Measurements from ENCODE around the gene C2orf80. TPM values are rescaled to one million over a fixed set of nuclear protein-coding genes. Genes with fewer than 3 reads are reported as not detected.

Gene C2orf80
- total RNA-seq, 1 experiment from 2014 or later, result not detected

GRCh38 chr2:208147008-208147407, 42.8 kb downstream of the C2orf80 start:
- no peak overlapping the region for H3K27ac ChIP-seq
- TF ChIP-seq CTCF (conservative IDR thresholded peaks at IDR 0.05), result no peak
- TF ChIP-seq EZH2 (IDR thresholded peaks at IDR 0.05; ENCODE audit: low read depth), result no peak

GRCh38 chr2:208146006-208146405, 43.8 kb downstream of the C2orf80 start, which contains the start of gene CRYGB:
Gene CRYGB, minus strand, starts transcription at chr2:208146158. Its CDS starts 38 bp downstream, at chr2:208146120.
- Histone ChIP-seq H4K20me1 (ENCODE audit: insufficient read depth) (no peaks in the 10 kb centered on the region), H3K79me2 (ENCODE audit: low read depth) (no peaks in the 10 kb centered on the region), H3K36me3 (ENCODE audit: low read depth) (no peaks in the 10 kb centered on the region), H3K4me2 (no peak within 1 kb of the TSS), H3F3A (ENCODE audit: insufficient read depth, low read depth) (no peaks in the 10 kb centered on the region), H3K9me2 (ENCODE audit: insufficient read depth) (no peaks in the 10 kb centered on the region), H3K27ac (no peak within 1 kb of the TSS), H3K4me1 (replicated peaks; ENCODE audit: insufficient read depth) (no peaks in the 10 kb centered on the region), H3K27me3 (ENCODE audit: insufficient read depth, low read depth) (no peaks in the 10 kb centered on the region), H3K4me3 (no peak within 1 kb of the TSS), H2AFZ (no peak within 1 kb of the TSS), H3K9me3 (ENCODE audit: insufficient read depth, low read depth) (no peaks in the 10 kb centered on the region)
- ChIA-PET POLR2A (ENCODE audit: unreplicated experiment) (no interaction called here), CTCF (no interaction called here)
- DNase-seq, result no peak
- intact Hi-C loops (cut with micrococcal nuclease; ENCODE audit: unreplicated experiment), result no loop called here
- no peak for TF ChIP-seq CTCF (conservative IDR thresholded peaks at IDR 0.05)
- TF ChIP-seq EZH2 (IDR thresholded peaks at IDR 0.05; ENCODE audit: low read depth), result no peak
- BruUV-seq (replicated peaks), result no TSS peak

More at GRCh38 chr2:208147008-208147407, 42.8 kb downstream of the C2orf80 start:
- Histone ChIP-seq H3K9me2 (ENCODE audit: insufficient read depth) (no peaks in the 10 kb centered on the region), H3F3A (ENCODE audit: insufficient read depth, low read depth) (no peaks in the 10 kb centered on the region), H3K4me1 (replicated peaks; ENCODE audit: insufficient read depth) (no peaks in the 10 kb centered on the region), H4K20me1 (ENCODE audit: insufficient read depth) (no peaks in the 10 kb centered on the region), H3K9me3 (ENCODE audit: insufficient read depth, low read depth) (no peaks in the 10 kb centered on the region), H3K36me3 (ENCODE audit: low read depth) (no peaks in the 10 kb centered on the region), H3K79me2 (ENCODE audit: low read depth) (no peaks in the 10 kb centered on the region), H3K4me3 (no peak overlapping the region), H3K27me3 (ENCODE audit: insufficient read depth, low read depth) (no peaks in the 10 kb centered on the region), H2AFZ (no peak overlapping the region), H3K4me2 (no peak overlapping the region)
- CTCF ChIA-PET, result no interaction called here
- no TSS peak for BruUV-seq (replicated peaks)
- intact Hi-C loops (cut with micrococcal nuclease; ENCODE audit: unreplicated experiment), result no loop called here
- POLR2A ChIA-PET (ENCODE audit: unreplicated experiment), result no interaction called here
- no peak for DNase-seq

- Histone ChIP-seq H3K36me3 (ENCODE audit: low read depth) (no peaks in the 10 kb centered on the region), H3K9me3 (ENCODE audit: insufficient read depth, low read depth) (no peaks in the 10 kb centered on the region), H3K4me3 (no peak overlapping the region), H3F3A (ENCODE audit: insufficient read depth, low read depth) (no peaks in the 10 kb centered on the region), H3K4me1 (replicated peaks; ENCODE audit: insufficient read depth) (no peaks in the 10 kb centered on the region), H2AFZ (no peak overlapping the region), H3K79me2 (ENCODE audit: low read depth) (no peaks in the 10 kb centered on the region), H3K27ac (no peak overlapping the region), H3K27me3 (ENCODE audit: insufficient read depth, low read depth) (no peaks in the 10 kb centered on the region), H4K20me1 (ENCODE audit: insufficient read depth) (no peaks in the 10 kb centered on the region), H3K4me2 (no peak overlapping the region), H3K9me2 (ENCODE audit: insufficient read depth) (no peaks in the 10 kb centered on the region)
- no peak for DNase-seq
- intact Hi-C loops (cut with micrococcal nuclease; ENCODE audit: unreplicated experiment), result no loop called here
- CTCF ChIA-PET, result no interaction called here
- TF ChIP-seq CTCF (conservative IDR thresholded peaks at IDR 0.05), result no peak
- POLR2A ChIA-PET (ENCODE audit: unreplicated experiment), result no interaction called here
- BruUV-seq (replicated peaks), result no TSS peak
Observed at GRCh38 chr2:208142925-208143799, 46.7 kb downstream of the C2orf80 start.

All from PC-9 (cell line).